ENCODE data around the gene AGPAT2.

The AGPAT2 gene

DNA sequence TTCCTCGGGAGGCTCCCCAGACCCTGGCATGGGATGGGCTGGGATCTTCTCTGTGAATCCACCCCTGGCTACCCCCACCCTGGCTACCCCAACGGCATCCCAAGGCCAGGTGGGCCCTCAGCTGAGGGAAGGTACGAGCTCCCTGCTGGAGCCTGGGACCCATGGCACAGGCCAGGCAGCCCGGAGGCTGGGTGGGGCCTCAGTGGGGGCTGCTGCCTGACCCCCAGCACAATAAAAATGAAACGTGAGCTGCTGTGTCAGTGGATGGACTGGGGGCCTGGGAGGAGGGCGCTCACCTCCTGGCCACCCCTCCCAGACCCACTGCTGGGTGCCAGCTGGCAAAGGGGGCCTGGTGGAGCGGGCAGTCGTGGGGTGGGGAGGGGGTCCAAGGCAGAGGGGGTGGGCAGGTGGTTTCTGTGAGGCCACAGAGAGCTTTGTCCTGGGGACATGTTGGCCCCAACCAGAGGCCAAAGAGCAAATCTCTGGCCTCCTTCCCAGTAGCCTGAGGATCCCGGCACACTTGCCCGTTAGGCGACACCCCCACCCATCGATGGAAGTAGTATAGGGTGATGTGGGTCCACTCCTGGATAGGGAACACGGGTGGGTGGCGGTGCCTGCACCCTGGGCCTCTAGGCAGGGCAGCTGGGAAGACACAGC, 14.7 kb downstream of the AGPAT2 start:
- DNase-seq, result no peak

DNA sequence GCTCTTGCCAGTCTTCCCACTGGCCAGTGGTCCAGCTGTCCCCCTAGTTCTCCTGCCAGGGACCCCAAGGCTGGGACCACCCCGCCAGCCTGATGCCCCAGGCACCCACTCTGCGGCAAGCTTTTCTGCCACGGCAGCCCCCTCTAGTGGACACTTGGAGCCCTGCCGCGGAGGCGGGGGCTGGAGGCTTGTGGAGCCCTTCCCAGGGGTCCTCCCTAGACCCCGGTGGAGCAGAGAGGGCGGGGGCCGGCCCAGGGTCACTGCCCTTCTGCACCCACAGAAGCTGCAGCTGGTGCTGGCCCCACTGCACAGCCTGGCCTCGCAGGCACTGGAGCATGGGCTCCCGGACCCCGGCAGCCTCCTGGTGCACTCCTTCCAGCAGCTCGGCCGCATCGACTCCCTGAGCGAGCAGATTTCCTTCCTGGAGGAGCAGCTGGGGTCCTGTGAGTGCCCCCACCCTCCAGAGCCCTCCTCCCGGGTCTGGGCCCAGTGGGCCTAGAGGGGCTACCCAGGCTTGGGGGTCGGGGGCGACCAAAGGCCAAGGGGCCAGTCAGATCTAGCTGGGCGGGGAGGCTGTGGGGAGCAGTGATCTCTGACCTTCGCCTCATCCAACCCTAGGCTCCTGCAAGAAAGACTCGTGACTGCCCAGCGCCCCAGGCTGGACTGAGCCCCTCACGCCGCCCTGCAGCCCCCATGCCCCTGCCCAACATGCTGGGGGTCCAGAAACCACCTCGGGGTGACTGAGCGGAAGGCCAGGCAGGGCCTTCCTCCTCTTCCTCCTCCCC, 15.4 kb downstream of the AGPAT2 start:
- peak; percentile 33 for DNase-seq

DNA sequence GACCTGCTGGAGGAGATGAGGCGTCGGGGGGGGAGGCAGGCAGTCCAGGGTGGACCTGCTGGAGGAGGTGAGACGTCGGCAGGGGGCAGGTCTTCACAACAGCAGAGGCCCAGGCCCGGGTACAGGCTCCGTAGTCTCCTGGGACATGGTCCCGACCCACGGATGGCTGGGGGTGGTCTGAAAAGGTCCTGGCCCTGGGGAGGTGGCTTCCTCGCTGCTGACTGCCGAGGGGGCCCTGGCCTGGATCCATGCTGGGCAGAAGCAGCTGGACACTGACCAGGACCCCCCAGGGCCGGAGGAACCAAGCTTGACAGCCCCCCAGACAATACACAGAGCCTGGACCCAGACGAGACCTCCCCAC, 16.0 kb downstream of the AGPAT2 start:
- DNase-seq, result no peak

DNA sequence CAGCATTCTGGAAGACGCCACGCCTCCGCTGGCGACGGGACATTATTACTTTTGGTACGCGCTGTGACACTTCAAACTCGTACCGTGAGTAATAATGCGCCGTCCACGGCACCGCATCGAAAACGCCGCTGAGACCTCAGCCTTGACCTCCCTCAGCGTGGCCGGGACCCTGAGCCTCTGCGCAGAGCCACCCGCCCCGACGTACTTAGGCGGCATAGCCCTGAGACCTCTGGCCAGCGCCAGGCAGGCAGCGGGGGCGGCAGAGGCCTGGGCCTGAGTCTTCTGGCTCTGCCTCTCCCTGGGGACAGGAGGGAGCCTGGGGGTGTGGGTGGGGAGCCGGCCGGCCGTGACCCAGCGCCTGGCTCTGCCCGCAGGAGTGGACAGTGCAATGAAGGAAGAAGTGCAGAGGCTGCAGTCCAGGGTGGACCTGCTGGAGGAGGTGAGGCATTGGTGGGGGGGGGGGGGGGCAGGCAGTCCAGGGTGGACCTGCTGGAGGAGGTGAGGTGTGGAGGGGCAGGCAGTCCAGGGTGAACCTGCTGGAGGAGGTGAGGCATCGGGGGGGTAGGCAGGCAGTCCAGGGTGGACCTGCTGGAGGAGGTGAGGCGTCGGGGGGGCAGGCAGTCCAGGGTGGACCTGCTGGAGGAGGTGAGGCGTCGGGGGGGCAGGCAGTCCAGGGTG, 16.5 kb downstream of the AGPAT2 start:
- DNase-seq, result no peak

DNA sequence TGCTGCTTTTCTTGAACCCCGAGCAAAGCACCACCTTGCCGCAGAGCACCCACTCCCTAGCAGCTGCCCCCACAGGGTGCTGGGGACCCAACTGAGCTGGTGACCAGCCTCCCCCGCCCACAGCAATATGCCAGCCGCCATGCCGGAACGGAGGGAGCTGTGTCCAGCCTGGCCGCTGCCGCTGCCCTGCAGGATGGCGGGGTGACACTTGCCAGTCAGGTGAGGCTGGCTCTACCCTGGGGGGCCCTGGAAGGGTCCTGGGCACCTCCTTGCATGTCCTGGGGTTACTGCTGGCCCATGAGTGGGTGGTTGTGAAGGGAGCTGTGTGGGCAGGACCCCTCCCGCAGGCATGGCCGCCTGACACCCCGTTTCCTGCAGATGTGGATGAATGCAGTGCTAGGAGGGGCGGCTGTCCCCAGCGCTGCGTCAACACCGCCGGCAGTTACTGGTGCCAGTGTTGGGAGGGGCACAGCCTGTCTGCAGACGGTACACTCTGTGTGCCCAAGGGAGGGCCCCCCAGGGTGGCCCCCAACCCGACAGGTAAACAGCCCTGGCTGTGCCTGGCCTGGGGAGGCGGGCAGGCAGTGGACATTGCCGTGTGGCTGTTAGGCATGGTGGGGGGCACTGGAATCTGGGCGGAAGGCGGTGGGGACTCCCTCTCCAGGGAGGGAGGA, 17.3 kb downstream of the AGPAT2 start:
- no peak for DNase-seq

DNA sequence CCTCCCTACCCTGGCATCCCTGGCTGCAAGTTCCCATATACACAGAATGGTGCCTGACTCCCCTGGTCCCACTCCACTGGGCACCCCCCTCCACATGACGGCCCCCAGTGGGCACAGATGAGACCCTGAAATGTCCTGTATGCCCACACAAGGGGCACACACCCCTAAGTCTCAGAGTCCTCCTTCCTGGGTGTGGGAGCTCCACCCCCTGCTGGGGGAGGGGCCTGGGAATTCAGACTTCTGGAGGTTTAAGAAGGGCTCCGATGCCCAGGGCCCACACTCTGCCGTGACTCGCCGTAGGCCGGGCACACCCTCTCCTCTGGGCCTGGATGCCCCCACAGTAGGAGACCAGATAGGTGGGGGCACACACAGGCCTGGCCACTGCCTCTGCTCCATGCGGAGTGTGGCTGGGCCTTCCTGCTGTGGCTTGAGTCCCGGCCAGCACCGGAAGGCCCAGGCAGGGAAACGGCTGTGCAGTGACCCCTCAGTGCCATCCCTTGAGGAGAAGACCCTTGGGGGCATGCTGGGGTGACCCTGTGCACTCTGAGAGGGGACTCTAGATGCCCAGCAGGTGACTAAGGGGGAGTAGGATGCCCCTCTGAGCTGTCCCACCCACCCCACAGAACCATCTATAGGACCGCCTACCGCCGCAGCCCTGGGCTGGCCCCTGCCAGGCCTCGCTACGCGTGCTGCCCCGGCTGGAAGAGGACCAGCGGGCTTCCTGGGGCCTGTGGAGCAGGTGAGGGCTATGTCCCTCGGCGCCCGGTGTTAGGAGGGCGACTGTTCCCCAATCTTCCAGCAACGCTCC, 18.1 kb downstream of the AGPAT2 start:
- DNase-seq, result no peak

DNA sequence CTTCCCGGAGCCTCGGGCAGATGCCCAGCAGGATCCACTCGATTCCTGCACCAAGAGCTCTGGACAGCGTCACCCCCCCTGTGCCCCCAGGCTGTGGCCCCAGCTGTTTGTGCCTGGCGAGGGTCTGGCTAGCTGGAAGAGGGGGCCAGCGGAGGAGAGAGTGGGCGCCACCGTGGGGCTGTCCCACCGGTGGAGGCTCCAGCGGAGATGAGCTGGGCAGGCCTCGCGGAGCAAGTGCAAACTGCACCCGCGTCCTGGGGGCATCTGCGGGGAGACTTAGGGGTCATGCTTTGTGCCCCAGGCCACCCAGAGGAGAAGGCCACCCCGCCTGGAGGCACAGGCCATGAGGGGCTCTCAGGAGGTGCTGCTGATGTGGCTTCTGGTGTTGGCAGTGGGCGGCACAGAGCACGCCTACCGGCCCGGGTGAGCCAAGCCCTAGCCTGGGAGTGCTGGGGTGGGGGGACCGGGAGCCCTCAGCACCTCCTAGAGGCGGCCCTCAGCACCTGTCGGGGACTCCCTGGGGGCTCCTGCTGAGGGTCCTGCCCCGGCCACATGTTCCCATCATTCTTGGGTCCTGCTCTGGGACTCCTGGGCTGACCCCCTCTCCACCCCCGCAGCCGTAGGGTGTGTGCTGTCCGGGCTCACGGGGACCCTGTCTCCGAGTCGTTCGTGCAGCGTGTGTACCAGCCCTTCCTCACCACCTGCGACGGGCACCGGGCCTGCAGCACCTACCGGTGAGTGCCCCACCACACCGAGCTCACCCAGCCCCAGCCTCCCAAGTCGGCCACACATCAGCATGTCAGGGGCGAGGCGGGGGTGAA, 19.1 kb downstream of the AGPAT2 start:
- no peak for DNase-seq

DNA sequence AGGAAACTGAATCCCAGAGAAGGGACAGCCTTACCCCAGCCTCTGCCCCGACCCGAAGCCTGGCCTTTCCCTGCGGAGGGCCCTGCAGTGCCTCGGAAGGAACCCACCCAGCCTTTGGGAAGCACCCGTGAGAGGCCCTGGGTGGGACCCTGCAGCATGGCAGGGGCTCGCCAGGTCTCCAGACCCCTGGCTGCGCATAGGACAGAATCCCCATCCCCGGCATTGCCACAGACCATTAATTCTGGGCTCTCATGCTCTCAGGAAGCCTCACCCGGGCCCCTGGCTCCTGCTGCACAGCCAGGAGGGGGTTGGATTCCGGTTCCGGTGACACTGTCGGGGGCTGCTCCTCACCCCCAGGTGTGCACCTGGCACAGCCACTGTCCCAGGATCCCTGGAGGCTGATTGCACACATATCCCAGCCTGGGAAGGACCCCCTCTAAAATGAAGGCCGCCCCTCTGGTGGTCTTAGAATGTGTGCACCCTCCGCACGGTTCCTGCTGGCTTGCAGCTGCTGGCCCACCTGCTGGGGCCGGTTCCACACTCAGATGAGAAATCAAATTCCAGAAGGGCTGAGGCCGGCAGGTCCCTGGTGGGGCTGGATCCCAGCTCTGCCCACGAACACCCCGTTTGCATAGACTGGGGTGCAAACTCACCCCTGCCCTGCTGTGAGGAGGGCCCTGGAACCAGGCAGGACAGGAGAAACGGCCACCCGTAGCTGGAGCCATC, 19.9 kb downstream of the AGPAT2 start:
- DNase-seq, result no peak

DNA sequence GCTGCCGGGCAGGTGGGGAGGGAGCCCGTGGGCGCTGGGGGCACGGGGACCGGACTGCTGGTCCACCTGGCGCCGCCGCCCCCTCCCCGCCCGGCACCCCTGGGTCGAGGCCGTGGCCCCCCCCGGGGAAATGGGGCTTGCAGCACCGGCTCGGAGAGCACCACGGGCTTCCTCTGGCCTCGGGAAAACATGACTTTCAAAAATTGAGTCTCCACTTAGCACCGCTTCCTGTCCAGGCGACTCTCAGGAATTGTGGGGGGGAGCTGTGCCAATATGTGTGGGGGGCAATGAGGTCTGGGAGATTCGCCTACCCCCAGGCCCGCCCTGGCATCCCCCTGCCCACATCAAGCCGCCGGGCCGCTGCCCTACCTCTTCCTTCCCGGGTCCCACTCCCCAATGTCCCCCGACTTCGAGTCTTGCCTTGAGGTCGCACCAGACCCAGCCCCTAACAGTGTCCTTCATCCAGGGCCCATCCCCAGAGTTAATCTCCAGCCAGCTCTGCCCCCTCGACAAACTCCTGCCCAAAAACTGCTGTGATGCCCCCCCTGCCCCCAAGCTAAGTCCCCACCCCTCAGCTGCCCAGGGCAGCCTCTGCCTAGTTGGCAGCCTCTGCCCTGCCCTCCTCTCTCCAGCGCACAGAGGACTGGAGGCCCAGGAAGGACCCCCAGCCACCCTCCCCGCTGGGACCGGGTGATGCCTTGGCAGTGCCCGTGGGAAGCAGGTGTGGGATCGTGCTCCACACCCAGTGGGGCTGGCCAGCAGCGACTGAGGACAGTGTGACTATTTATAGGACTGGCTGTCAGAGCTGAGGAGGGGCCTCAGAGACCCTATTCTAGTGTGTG, 20.7 kb downstream of the AGPAT2 start:
- DNase-seq, result no peak

DNA sequence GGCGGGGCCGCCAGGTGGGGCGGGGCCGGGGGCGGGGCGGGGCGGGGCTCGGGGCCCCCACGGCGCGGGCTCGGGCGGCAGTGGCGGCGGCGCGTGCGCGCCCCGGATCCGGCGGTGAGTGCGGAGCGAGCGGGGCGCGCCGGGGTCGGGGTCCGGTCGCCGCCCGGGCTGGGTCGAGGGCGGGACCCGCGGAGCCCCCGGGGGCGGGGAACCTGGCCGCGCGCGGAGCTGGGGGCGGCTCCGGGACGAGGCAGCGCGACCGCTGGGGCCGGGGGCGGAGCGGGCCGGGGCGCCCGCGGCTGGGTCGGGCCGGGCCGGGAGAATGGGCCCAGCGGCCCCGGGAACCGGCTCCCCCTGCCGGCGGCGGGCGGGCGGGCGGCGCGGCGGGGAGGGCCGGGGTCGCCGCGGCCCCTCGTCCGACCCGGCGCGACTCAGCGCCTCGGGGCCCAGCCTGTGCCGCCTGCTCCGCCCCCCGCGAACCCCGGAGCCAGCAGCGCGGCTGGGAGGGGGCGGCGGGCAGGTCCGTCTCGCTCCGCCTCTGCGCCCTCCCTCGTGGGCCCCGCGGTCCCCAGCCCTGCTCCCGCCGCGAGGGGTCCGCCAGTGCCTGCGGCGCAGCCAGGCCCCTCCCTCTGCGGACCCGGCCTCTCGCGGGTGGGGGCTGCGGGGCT, 21.4 kb downstream of the AGPAT2 start:
- DNase-seq, result peak; percentile 22

DNA sequence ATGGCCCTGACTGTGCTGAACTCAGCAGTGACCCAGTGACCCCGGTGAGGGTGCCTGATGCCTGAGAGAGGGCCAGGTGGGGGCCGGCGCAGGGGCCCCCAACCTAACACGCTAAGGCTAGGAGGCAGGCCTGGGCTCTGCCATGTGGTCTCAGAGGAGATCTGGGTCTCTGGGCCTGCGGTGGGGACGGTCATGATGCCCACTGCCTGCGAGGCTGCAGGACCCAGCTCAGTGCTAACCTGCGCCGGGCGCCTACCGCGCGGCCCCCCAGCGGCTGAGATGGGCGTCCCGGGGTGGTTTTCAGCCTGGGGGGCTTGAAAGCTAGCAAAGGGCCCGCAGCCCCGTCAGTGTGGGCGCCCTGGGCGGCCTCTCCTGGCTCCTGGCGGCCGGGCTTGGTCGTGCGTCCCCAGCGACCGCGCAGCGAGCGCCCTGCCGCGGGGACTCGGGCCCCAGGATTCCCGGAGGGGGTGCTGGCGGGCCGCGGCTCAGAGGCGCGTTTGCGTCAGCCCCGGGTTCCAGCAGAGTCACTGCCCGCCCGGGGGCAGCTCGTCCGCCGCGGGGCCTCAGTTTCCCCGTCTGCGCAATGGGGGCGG, 22.1 kb downstream of the AGPAT2 start:
- DNase-seq, result no peak

DNA sequence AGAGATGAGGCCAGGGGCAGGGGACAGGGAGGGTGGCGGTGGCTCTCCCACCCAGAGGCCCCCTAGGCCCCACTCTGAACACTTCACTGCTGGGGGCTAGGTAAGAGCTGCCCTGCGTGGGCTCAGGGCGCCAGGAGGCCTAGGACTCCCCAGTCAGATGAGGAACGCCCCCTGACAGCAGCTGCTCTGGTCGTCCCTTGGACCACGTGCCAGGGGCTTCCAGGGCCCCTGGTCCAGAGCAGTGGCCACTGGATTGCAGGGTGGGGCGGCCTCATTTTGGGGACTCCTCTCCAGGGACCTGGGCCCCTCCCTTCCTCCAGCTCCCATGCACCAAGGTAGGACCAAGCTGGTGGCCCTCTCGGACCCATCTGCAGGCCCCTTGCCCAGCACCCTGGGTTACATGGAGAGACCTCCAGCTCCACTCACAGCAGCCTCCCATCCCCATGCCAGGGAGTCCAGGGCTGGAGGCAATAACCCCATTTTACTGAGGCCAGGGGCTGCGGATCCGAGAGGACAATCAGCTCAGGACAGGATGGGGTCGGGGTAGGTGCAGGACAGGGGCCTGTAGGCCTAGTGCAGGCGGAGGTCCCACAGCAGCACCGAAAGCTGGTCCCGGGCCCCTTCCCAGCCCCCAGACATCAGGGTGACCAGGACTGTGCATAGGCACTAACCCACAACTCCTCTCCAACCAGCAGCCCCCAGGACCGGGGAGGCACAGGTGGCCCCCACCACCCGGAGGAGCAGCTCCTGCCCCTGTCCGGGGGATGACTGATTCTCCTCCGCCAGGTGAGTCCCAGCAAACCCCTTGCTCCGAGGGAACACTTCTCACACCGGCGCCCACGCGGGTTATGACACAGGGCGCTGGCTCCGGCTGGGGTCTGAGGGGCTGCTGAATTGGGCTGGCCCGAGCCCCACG, 23.0 kb downstream of the AGPAT2 start:
- DNase-seq, result no peak

DNA sequence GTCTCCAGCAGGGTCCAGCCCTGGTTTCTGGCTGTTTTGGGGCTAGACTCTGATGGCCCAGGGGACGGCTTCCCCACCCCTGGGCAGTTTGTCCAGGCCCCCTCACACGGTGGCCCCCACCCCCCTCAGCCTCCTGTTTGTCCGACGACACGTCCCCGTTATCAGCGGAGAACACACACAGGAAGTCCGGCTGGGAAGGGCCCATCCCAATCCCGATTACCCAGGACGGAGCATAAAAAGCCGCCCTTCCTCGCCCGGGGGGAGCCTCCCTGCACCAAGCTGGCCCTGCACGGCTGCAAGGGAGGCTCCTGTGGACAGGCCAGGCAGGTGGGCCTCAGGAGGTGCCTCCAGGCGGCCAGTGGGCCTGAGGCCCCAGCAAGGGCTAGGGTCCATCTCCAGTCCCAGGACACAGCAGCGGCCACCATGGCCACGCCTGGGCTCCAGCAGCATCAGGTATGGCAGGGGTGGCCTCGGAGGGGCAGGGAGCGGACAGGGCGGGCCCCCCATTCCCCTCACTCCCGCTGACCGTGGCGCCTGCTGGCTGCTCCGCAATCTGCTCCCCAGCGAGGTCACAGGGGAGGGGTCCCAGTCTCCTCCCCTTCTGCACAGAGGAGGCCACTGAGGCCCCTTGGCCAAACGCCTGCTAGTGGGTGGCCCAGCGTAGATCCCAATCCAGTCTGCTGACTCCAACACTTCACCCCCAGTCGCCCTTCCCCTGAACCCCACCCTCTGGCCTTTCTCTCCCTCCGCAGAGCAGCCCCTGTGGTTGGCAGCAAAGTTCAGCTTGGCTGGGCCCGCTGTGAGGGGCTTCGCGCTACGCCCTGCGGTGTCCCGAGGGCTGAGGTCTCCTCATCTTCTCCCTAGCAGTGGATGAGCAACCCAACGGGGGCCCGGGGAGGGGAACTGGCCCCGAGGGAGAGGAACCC, 24.3 kb downstream of the AGPAT2 start, which contains the start of gene EGFL7:
TSS of gene EGFL7 (plus strand) at position 261 of the 926 bp plus-strand sequence. CDS start 5,367 bp downstream, outside the sequence.
- no peak for DNase-seq

DNA sequence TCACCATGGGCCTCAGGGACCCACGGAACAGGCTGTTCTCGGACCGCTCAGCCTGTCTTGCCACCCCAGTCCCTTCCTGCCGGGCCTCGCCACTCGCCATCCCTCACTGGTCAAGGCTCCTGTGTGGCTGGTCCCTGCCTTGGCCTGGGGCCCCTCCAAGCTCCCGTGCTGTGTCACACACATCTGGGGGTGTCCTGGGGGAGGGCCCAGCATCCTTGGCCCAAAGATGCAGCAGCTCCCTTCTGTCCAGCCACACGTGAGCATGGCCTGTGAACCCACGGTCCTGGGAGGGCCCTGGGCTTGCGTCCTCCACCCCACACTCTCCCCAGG, 25.0 kb downstream of the AGPAT2 start:
- no peak for DNase-seq

DNA sequence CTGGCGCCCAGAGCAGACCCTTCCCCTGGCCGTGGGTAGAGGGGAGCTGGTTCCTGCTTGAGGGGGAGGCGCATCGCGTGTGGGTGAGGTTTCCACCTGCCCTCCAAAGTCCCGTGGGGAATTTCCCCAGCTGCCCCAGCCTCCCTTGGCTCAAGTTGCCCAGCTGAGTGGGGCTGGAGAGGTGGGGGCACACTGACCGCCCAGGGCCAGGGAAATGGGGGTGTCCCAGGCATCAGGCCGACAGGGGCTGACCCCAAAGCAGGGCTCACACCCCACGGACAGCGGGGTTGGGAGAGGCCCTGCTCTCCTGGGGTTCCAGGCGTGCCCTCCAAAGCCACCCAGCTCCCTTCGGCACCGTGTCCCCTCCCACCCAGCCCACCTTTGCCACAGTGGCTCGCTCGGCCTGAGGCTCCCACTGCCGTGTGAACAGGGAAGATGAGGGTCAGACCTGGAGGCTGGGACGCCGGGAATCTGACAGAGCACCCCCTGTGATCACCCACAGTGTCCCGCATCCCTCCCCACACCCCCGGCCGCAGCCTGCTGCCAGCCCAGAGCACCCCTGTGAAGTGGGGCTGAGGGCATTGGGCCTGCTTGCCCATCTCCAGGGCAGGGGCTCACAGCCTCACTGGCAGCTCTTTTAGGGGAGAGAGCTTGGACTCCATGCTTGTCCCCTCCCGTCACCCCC, 25.5 kb downstream of the AGPAT2 start:
- DNase-seq, result no peak

DNA sequence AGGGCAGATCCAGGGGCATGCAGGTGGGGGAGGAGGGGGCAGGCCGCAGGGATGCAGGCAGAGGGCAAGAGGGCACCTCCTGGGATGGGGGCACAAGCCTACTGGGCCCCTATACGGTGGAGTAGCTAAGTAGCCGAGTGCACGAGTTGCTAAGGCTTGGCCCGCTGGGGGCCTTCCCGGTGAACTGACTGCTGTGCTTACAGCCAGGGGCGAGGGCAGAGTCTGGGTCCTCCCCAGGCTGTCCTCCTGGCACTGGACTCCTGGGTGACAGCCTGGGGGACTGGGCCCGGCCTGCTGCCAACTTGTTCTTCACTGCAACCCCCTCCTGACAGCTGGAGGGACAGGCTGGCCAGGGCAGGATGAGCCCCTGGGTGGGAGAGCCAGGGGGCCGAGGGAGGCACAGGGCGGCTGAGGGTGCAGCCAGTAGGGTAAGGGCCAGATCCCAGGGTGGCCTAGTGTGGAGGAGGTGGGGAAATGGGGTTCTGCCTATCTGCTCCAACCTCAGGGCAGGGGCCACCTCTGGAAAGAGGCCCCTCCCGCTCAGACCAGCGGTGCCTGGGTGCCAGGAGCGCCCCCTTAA, 26.2 kb downstream of the AGPAT2 start:
- no peak for DNase-seq

Data from CD4-positive, alpha-beta T cell treated with Interleukin-21 for 1 hour (primary cell).